Measurements from ENCODE around the gene PCTP.

Gene PCTP

GRCh38 chr17:55818451-55819375, 67.9 kb downstream of the PCTP start:
- no peak overlapping the region for H3K4me3 ChIP-seq (replicated peaks; ENCODE audit: low read depth, low read length)
- no peak for DNase-seq (ENCODE audit: extremely low read depth, low read depth)
- no peak for TF ChIP-seq CTCF (IDR thresholded peaks at IDR 0.05; ENCODE audit: low read depth, low read length, missing control alignments)

GRCh38 chr17:55820675-55821074, 69.8 kb downstream of the PCTP start:
- DNase-seq (ENCODE audit: extremely low read depth, low read depth) = no peak
- H3K4me3 ChIP-seq (replicated peaks; ENCODE audit: low read depth, low read length) = no peak overlapping the region
- TF ChIP-seq CTCF (IDR thresholded peaks at IDR 0.05; ENCODE audit: low read depth, low read length, missing control alignments) = no peak

GRCh38 chr17:55822028-55822427, 71.2 kb downstream of the PCTP start:
- DNase-seq (ENCODE audit: extremely low read depth, low read depth) = no peak
- TF ChIP-seq CTCF (IDR thresholded peaks at IDR 0.05; ENCODE audit: low read depth, low read length, missing control alignments) = no peak
- H3K4me3 ChIP-seq (replicated peaks; ENCODE audit: low read depth, low read length) = no peak overlapping the region

- H3K4me3 ChIP-seq (replicated peaks; ENCODE audit: low read depth, low read length) = no peak overlapping the region
- TF ChIP-seq CTCF (IDR thresholded peaks at IDR 0.05; ENCODE audit: low read depth, low read length, missing control alignments) = no peak
- no peak for DNase-seq (ENCODE audit: extremely low read depth, low read depth)
These were observed 74.4 kb downstream of the PCTP start for GRCh38 chr17:55825213-55825612.
